ENCODE measurements around the gene NME4.
"Not testable (repeated sequence)": the region's sequence is repeated elsewhere in the genome, so short reads cannot be mapped to it uniquely, and the experiment has no call there.

Gene NME4

GRCh38 chr16:399340-400019 is 2.5 kb downstream of the NME4 start:
- no peak for DNase-seq

- no peak for DNase-seq
Observed at GRCh38 chr16:400061-400591, 3.1 kb downstream of the NME4 start.

GRCh38 chr16:401468-402348 is 4.7 kb downstream of the NME4 start, which contains the start of gene DECR2:
Gene DECR2 (plus strand): TSS chr16:401885. CDS start chr16:401964, 79 bp downstream.
- peak; percentile 93 for DNase-seq

- DNase-seq = no peak
Observed at GRCh38 chr16:404971-405486, 8.0 kb downstream of the NME4 start.

- DNase-seq = peak; percentile 62
Observed at GRCh38 chr16:405548-406506, 8.8 kb downstream of the NME4 start.

- no peak for DNase-seq
Observed at GRCh38 chr16:407253-407652, 10.3 kb downstream of the NME4 start.

- no peak for DNase-seq
Observed at GRCh38 chr16:410516-411178, 13.6 kb downstream of the NME4 start.

GRCh38 chr16:411576-412265 is 14.7 kb downstream of the NME4 start:
- no peak for DNase-seq

- no peak for DNase-seq
Observed at GRCh38 chr16:414395-415169, 17.6 kb downstream of the NME4 start.

GRCh38 chr16:415170-415498 is 18.1 kb downstream of the NME4 start:
- DNase-seq = not testable (repeated sequence)

- not testable (repeated sequence) for DNase-seq
Observed at GRCh38 chr16:422179-422578, 25.2 kb downstream of the NME4 start.

GRCh38 chr16:424033-424622 is 27.1 kb downstream of the NME4 start:
- peak; percentile 63 for DNase-seq

GRCh38 chr16:424623-425081 is 27.7 kb downstream of the NME4 start:
- DNase-seq = peak; percentile 50

GRCh38 chr16:425082-425718 is 28.2 kb downstream of the NME4 start, which contains the start of gene RAB11FIP3:
Gene RAB11FIP3 (plus strand): TSS chr16:425649. CDS start chr16:426007, 358 bp downstream.
- peak; percentile 86 for DNase-seq

- no peak for DNase-seq
Observed at GRCh38 chr16:425740-426114, 28.7 kb downstream of the NME4 start.

GRCh38 chr16:426115-426905 is 29.3 kb downstream of the NME4 start:
- no peak for DNase-seq

- no peak for DNase-seq
Observed at GRCh38 chr16:426906-427249, 29.9 kb downstream of the NME4 start.

GRCh38 chr16:427250-427649 is 30.3 kb downstream of the NME4 start:
- no peak for DNase-seq

GRCh38 chr16:430904-431303 is 33.9 kb downstream of the NME4 start:
- no peak for DNase-seq

Measured in OCI-M1 (cell line).